Ishikawa (cell line): ENCODE results near the gene SCN4B.

Experiments
- CEBPB ChIP-seq: IDR thresholded peaks from 2 replicates; pipeline ENCODE4 v1.6.1; 2012
- CREB1 ChIP-seq: IDR thresholded peaks from 2 replicates; pipeline ENCODE4 v1.6.1; 2012; ENCODE audit warnings: low read depth
- EGR1 ChIP-seq: IDR thresholded peaks from 2 replicates; pipeline ENCODE4 v1.6.1; 2012
- EP300 ChIP-seq: IDR thresholded peaks from 2 replicates; pipeline ENCODE4 v1.6.1; 2012; ENCODE audit warnings: borderline replicate concordance
- FOXM1 ChIP-seq: IDR thresholded peaks from 2 replicates; pipeline ENCODE4 v1.6.1; 2012; ENCODE audit warnings: low read depth, borderline replicate concordance
- MAX ChIP-seq: IDR thresholded peaks from 2 replicates; pipeline ENCODE4 v1.6.1; 2012
- NFIC ChIP-seq: IDR thresholded peaks from 2 replicates; pipeline ENCODE4 v1.6.1; 2012
- RAD21 ChIP-seq: IDR thresholded peaks from 2 replicates; pipeline ENCODE4 v1.6.1; 2012; ENCODE audit warnings: low read depth
- REST ChIP-seq: IDR thresholded peaks from 2 replicates; pipeline ENCODE4 v1.6.1; 2012; ENCODE audit warnings: low read depth, mild to moderate bottlenecking
- TAF1 ChIP-seq: IDR thresholded peaks from 2 replicates; pipeline ENCODE4 v1.6.1; 2012; ENCODE audit warnings: low read depth, mild to moderate bottlenecking
- TCF12 ChIP-seq: IDR thresholded peaks from 2 replicates; pipeline ENCODE4 v1.6.1; 2012; ENCODE audit warnings: low read depth
- TEAD4 ChIP-seq: IDR thresholded peaks from 2 replicates; pipeline ENCODE4 v1.6.1; 2012
- USF1 ChIP-seq: IDR thresholded peaks from 2 replicates; pipeline ENCODE4 v1.6.1; 2012
- YY1 ChIP-seq: IDR thresholded peaks from 2 replicates; pipeline ENCODE4 v1.6.1; 2012; ENCODE audit warnings: low read depth
- ZBTB7A ChIP-seq: IDR thresholded peaks from 2 replicates; pipeline ENCODE4 v1.6.1; 2012; ENCODE audit warnings: low read depth

SCN4B gene

GRCh38 chr11:118128721-118129470 lies 23.7 kb downstream of the SCN4B start:
- TF ChIP-seq EP300 (no peak), TCF12 (no peak), MAX (no peak), REST (no peak), USF1 (no peak), TEAD4 (no peak), NFIC (no peak), EGR1 (no peak), TAF1 (no peak), CEBPB (no peak), ZBTB7A (no peak)

GRCh38 chr11:118128310-118128709 lies 24.3 kb downstream of the SCN4B start:
- TF ChIP-seq NFIC (no peak), USF1 (no peak), EP300 (no peak), CEBPB (no peak), YY1 (no peak), RAD21 (no peak)

- TF ChIP-seq MAX (no peak), ZBTB7A (no peak), NFIC (no peak), YY1 (no peak), TCF12 (no peak), CREB1 (no peak), CEBPB (no peak), USF1 (no peak), FOXM1 (no peak), EP300 (no peak), TAF1 (no peak), REST (no peak), TEAD4 (no peak), RAD21 (no peak), EGR1 (no peak)
These were observed 26.4 kb downstream of the SCN4B start for GRCh38 chr11:118126082-118126838.

GRCh38 chr11:118124929-118125535 lies 27.6 kb downstream of the SCN4B start:
- no peak for TF ChIP-seq CREB1
- TF ChIP-seq EGR1 = no peak
- no peak for TF ChIP-seq REST
- TF ChIP-seq EP300 = no peak
- TF ChIP-seq TEAD4 = no peak
- no peak for TF ChIP-seq YY1
- no peak for TF ChIP-seq TAF1
- no peak for TF ChIP-seq USF1
- no peak for TF ChIP-seq MAX
- TF ChIP-seq TCF12 = no peak
- no peak for TF ChIP-seq FOXM1
